8988T (cell line): Measurements from ENCODE around the gene MINDY1.
A peak's percentile ranks its signal among the peaks of the same experiment; 100 is the strongest.

Experiments used
- DNase-seq: peaks from one replicate; pipeline ENCODE4 v3.0.0; 2011

The MINDY1 gene

GRCh38 chr1:151006327-151007052, at the start of gene MINDY1:
TSS of gene MINDY1 (minus strand) at chr1:151006902. CDS start at chr1:151002617, 4,285 bp downstream.
- DNase-seq, result peak; percentile 77

- DNase-seq, result no peak
These were observed 49.4 kb upstream of the MINDY1 start for GRCh38 chr1:151056149-151056548.

GRCh38 chr1:151055581-151055980, 48.9 kb upstream of the MINDY1 start:
- DNase-seq, result no peak

- no peak for DNase-seq
These were observed 48.4 kb upstream of the MINDY1 start for GRCh38 chr1:151054971-151055547.

GRCh38 chr1:151051356-151052009, 44.8 kb upstream of the MINDY1 start:
- DNase-seq, result no peak

- DNase-seq, result no peak
These were observed 43.5 kb upstream of the MINDY1 start for GRCh38 chr1:151050051-151050688.

- no peak for DNase-seq
These were observed 42.8 kb upstream of the MINDY1 start for GRCh38 chr1:151049458-151049857.

- DNase-seq, result no peak
These were observed 41.9 kb upstream of the MINDY1 start for GRCh38 chr1:151048645-151049032.

GRCh38 chr1:151047925-151048644, 41.4 kb upstream of the MINDY1 start:
- DNase-seq, result peak; percentile 81

GRCh38 chr1:151047591-151047924, 40.9 kb upstream of the MINDY1 start, which contains the start of gene C1orf56:
TSS of gene C1orf56 (plus strand) at chr1:151047751. CDS start at chr1:151047848, 97 bp downstream.
- peak; percentile 79 for DNase-seq

GRCh38 chr1:151043163-151043562, 36.5 kb upstream of the MINDY1 start:
- no peak for DNase-seq

GRCh38 chr1:151039521-151039920, 32.8 kb upstream of the MINDY1 start:
- no peak for DNase-seq

GRCh38 chr1:151037032-151037431, 30.3 kb upstream of the MINDY1 start:
- DNase-seq, result no peak

- no peak for DNase-seq
These were observed 29.7 kb upstream of the MINDY1 start, which contains the start of gene BNIPL for GRCh38 chr1:151036356-151036755. TSS of gene BNIPL (plus strand) at chr1:151036586. CDS start at chr1:151036726, 140 bp downstream.

- no peak for DNase-seq
These were observed 28.5 kb upstream of the MINDY1 start for GRCh38 chr1:151035167-151035566.

- DNase-seq, result no peak
These were observed 25.5 kb upstream of the MINDY1 start for GRCh38 chr1:151032164-151032563.

GRCh38 chr1:151026460-151026859, 19.8 kb upstream of the MINDY1 start:
- DNase-seq, result no peak

GRCh38 chr1:151024540-151025146, 17.9 kb upstream of the MINDY1 start:
- DNase-seq, result peak; percentile 62

GRCh38 chr1:151013518-151013917, 6.8 kb upstream of the MINDY1 start:
- DNase-seq, result no peak

- DNase-seq, result no peak
These were observed 6.2 kb upstream of the MINDY1 start for GRCh38 chr1:151012684-151013471.

GRCh38 chr1:151011154-151011850, 4.6 kb upstream of the MINDY1 start:
- DNase-seq, result no peak
